GM18868 (cell line): ENCODE data around the gene WBP1.
"Not testable (repeated sequence)": the region's sequence is repeated elsewhere in the genome, so short reads cannot be mapped to it uniquely, and the experiment has no call there.

ENCODE experiments used
- ATAC-seq: cut with Tn5 transposase; IDR thresholded peaks from one replicate; pipeline ENCODE4 v1.9.1; 2021; ENCODE audit warnings: mild to moderate bottlenecking, moderate library complexity; ENCODE audit not compliant: unreplicated experiment

The WBP1 gene

GRCh38 chr2:74426181-74426758 lies 32.0 kb upstream of the WBP1 start:
- no peak for ATAC-seq

DNA sequence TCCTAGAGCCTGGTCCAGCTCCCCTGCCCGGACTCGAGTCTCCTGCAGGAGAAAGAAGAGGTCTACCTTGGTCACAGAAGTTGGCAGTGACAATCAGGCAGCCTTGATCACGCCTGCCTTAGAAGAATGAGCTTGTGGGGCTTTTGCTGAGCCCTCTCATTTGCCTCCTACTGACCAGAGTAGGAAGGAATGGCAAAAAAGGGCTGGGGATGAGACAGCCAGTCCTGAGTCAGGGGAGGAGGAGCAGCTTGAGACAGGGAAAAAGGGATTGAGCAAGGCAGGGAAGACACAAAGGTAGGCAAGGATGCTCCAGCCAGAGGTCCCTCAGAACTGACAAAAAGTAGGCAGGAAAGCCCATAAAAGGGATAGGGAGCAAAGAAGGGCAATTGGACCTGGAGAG lies 30.7 kb upstream of the WBP1 start:
- no peak for ATAC-seq

- ATAC-seq, result no peak
Measured at GRCh38 chr2:74428675-74429074, 29.6 kb upstream of the WBP1 start.

GRCh38 chr2:74429487-74430451 lies 28.5 kb upstream of the WBP1 start:
- no peak for ATAC-seq

DNA sequence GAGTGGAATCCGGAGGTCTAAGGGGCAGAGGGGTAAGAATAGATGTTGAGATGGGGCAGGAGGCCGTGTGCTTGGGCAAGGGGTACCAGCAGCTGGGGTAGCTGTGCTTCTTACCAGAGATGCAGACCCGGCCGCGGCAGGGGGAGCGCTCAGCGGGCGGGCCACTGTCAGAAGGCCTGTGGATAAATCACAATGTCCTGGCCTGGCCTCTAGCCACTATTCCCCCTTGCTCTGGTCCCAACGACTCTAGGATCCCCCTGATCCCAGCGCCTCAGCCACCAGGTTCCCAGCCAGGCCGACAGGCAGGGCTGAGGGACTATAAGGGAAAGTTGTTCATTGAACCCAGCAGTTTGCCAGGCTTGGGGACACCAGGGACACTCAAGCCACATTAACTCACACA lies 27.7 kb upstream of the WBP1 start:
- no peak for ATAC-seq

DNA sequence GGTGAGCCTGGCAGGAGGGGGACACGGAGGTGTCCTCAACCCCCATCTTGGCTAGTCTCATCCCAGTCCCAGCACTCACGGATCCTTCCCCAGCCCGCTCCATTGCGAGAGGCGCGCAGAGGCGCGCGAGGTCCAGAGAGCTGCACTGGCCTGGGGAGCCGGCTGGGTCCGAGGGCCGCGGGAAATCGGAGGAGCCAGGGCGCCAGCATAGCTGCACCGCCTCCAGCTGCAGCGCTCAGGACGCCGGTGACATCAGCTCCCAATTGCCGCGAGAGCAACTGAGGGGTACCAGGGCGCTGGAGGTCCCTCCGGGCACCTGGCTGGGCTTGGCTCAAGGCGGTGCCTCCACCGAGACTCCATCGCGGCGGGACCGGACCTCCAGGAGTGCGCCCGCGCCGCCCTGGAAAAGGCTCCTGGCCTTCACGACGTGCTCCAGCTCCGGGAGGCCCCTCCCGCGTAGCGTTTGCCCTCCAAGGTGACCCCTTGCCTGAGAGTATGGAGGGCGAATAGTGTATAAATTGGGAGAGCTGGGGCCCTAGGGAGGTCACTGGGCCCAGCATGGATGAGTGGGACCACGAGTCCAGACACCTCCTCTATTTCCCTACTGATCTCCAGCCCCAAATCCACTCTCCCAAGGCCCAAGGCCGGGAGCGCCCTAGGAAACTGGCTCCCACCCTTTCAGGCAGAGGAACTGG lies 22.0 kb upstream of the WBP1 start:
- no peak for ATAC-seq

GRCh38 chr2:74436848-74437695 lies 21.2 kb upstream of the WBP1 start:
- no peak for ATAC-seq

- ATAC-seq, result no peak
Measured at GRCh38 chr2:74438248-74438647, 20.0 kb upstream of the WBP1 start.

GRCh38 chr2:74439373-74439772 lies 18.9 kb upstream of the WBP1 start:
- ATAC-seq, result no peak

GRCh38 chr2:74439803-74440377 lies 18.3 kb upstream of the WBP1 start:
- no peak for ATAC-seq

DNA sequence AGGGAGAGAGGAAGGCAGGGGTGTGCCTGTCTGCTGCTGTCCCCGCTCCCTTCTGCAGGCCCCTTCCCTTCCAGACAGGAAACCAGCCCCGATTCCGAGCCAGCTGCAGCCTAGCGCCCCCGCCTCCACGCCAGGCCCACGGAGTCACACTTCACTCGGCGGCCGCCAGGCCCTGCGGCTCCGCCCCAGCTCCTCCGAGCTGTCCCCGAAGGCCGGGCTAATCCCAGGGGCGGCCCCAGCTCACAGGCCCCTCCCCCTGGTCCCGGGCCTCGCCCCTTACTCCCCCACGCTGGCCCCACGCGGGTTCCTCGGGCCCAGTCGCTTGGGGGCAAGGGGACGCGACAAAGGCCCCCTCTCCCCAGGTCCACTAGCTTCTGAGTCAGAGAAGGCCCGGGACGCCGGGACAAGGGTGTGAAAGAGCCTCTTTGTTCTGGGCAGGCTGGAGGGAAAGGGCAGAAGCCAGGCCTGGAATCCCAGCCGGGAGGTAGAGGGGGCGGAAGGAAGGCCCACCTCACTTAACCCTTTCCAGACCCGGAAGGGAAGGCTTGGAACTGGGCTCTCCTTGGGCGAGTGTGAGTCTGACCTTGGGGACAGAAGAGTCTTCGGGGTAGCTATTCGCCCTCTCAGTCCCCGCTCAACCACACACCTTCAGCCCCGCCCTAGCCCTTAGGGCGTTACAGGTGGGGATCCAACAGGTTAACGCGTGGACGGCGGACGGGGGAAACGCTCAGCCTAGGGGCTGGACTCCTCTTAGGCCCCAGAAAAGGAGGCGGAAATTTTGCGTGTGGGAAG lies 17.7 kb upstream of the WBP1 start:
- peak; percentile 92 for ATAC-seq

GRCh38 chr2:74441170-74441689 lies 17.0 kb upstream of the WBP1 start:
- ATAC-seq, result no peak

- ATAC-seq, result no peak
Measured at GRCh38 chr2:74441690-74442482, 16.4 kb upstream of the WBP1 start, which contains the start of gene RTKN. Gene RTKN (minus strand): TSS chr2:74441937. CDS start chr2:74441816, 121 bp downstream.

- not testable (repeated sequence) for ATAC-seq
Measured at GRCh38 chr2:74442483-74443297, 15.5 kb upstream of the WBP1 start.

DNA sequence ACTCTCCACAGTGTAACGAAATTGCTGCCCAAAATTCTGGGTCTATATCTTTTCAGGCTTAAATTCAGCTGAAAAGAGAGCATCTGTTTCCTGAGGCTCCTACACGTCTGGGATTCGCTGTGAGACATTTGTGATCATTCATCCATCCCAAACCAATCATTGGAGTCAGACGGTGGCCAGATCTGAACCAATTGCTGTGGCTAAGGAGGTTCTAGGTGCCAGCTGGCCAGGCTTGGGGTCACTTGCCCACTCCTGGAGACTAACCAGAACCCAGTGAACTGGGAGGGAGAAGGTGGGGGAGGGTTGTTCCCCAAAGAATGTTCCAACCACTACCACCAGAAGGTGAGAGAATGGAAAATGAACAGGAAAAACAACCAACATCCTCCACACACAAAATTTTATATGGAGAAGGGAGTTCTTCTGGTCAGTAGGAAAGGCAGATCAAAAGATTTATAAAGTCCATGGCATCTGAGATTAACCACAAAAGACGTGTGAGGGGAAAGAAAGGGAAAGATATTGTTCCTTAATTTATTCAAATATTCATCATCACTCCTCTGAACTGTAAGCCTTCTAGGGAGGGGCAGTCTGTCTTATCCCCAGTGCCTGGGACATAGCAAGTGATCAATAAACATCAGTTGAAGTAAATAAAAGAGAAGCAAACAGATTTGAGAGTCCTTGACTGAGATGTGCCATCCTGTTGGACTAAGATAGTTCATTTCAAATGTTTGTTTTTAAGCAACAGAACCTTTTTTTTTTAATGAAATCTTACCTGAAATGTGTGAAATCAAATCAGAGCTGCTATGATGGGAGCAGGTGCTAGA lies 13.5 kb upstream of the WBP1 start:
- no peak for ATAC-seq

DNA sequence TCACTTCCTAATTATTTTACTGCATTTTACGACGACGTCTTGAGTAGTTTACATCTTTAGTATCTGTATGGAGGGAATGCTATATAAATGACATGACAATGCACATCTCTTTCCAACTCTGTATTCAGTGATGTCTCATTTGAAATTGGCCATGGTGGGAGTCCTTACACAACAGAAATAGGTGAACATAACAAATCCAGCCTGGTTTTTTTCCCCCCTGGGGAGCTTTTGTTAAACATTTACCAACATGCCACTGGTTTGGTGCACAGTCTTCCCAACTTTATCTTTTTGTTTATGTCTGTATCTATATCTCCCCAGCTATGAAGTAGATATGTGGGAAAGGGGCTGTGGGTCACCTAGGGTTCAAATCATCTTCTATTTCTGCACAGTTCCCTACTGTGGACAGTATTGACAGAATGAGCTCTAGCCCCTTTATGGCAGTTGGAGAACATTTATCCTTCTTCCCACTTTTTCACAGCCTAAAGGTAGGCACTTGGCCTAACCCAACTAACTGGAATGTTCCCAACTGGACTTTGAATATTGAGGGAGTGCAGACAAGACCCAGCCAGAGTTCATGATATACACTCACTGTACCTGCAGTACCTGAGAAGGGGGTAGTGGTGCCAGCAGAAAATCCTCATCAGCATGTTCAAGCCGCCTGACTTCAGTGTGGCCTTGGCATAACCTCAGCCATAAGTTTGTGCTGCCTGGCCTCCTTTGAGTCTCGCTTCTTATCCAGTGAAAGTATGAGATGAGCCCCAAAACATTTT lies 10.8 kb upstream of the WBP1 start:
- ATAC-seq, result no peak
